Measurements from ENCODE around the gene ENPP3. TPM values are rescaled to one million over a fixed set of nuclear protein-coding genes. Genes with fewer than 3 reads are reported as not detected.

ENPP3 gene
- total and polyA plus RNA-seq, 10 of the 15 experiments (the other 5 are each of a cell fraction or from before 2014, with no cell fraction given): 0.01 TPM; not detected in 9

GRCh38 chr6:131652472-131652871 is 15.4 kb downstream of the ENPP3 start:
- H3K79me2 ChIP-seq (ENCODE audit: control insufficient read depth, insufficient read depth, low read length): no peaks in the 10 kb centered on the region
- ATAC-seq: no peak
- H3K4me3 ChIP-seq: no peak overlapping the region
- RAD21 ChIA-PET (ENCODE audit: unreplicated experiment): no interaction called here
- CTCF ChIA-PET: no interaction called here
- in situ Hi-C loops (cut with MboI): no loop called here
- DNase-seq (ENCODE audit: low read depth, low spot score): no peak
- POLR2A ChIA-PET: no interaction called here
- SMC1A ChIA-PET (ENCODE audit: uncharacterized antibody, unreplicated experiment): no interaction called here
- no peaks in the 10 kb centered on the region for H3K4me1 ChIP-seq (ENCODE audit: control insufficient read depth, insufficient read depth, low read length)
- BruUV-seq (replicated peaks): no TSS peak
- H3K27ac ChIP-seq (ENCODE audit: control insufficient read depth, insufficient read depth): no peak overlapping the region
- FAIRE-seq: no peak
- H3K36me3 ChIP-seq (ENCODE audit: control insufficient read depth in 2 of 2, insufficient read depth in 2 of 2, low read length in 1 of 2): no peaks in the 10 kb centered on the region
- TF ChIP-seq GATAD2B (conservative IDR thresholded peaks at IDR 0.05; ENCODE audit: low read depth) (no peak), YBX1 (IDR thresholded peaks at IDR 0.05) (no peak), LARP7 (IDR thresholded peaks at IDR 0.05) (no peak), NFXL1 (IDR thresholded peaks at IDR 0.05; ENCODE audit: borderline replicate concordance) (no peak), TBL1XR1 (IDR thresholded peaks at IDR 0.05; ENCODE audit: low read depth, low read length) (no peak), NR2C2 (IDR thresholded peaks at IDR 0.05; ENCODE audit: borderline replicate concordance, control insufficient read depth, insufficient read length, low read depth) (no peak), POU2F2 (IDR thresholded peaks at IDR 0.05; ENCODE audit: borderline replicate concordance, low read depth, low read length) (no peak), ZZZ3 (IDR thresholded peaks at IDR 0.05; ENCODE audit: control insufficient read depth, insufficient read length, low read depth) (no peak), PBX3 (IDR thresholded peaks at IDR 0.05; ENCODE audit: insufficient replicate concordance, low read depth, low read length) (no peak), CHD2 (IDR thresholded peaks at IDR 0.05; ENCODE audit: borderline replicate concordance, low read depth, low read length) (no peak), SMAD5 (IDR thresholded peaks at IDR 0.05; ENCODE audit: low read depth) (no peak), FOXM1 (IDR thresholded peaks at IDR 0.05; ENCODE audit: low read depth, low read length) (no peak), ZSCAN29 (IDR thresholded peaks at IDR 0.05) (no peak), STAT1 (conservative IDR thresholded peaks at IDR 0.05) (no peak), HDGF (IDR thresholded peaks at IDR 0.05) (no peak), GABPA (IDR thresholded peaks at IDR 0.05; ENCODE audit: low read depth) (no peak), SIX5 (IDR thresholded peaks at IDR 0.05; ENCODE audit: low read depth, low read length, severe bottlenecking) (no peak), SIN3A (IDR thresholded peaks at IDR 0.05; ENCODE audit: low read depth, low read length) (no peak), NFYA (IDR thresholded peaks at IDR 0.05; ENCODE audit: borderline replicate concordance, low read depth, low read length) (no peak)
- no peaks in the 10 kb centered on the region for H3K27me3 ChIP-seq (replicated peaks in 1 of 2; ENCODE audit: control insufficient read depth in 2 of 2, insufficient read depth in 2 of 2, low read length in 1 of 2)
- no peaks in the 10 kb centered on the region for H4K20me1 ChIP-seq (ENCODE audit: control insufficient read depth, insufficient read depth)
- H3K9ac ChIP-seq (ENCODE audit: control insufficient read depth, insufficient read depth, low read length): no peak overlapping the region
- no peak overlapping the region for H2AFZ ChIP-seq (ENCODE audit: control insufficient read depth, low read depth, low read length)
- H3K4me2 ChIP-seq (ENCODE audit: control insufficient read depth, insufficient read depth): no peak overlapping the region
- WGBS (ENCODE audit: insufficient coverage, insufficient replicate concordance, low lambda C conversion rate, missing lambda C conversion rate): 30% methylated on average over 5 of the region's 5 CpGs
- H3K9me3 ChIP-seq (replicated peaks; ENCODE audit: control insufficient read depth, insufficient read depth, low read length): no peaks in the 10 kb centered on the region
- intact Hi-C loops (cut with micrococcal nuclease; ENCODE audit: unreplicated experiment): no loop called here

Measured in GM12878 (cell line).